Activated CD4-positive, alpha-beta T cell treated with anti-CD3 and anti-CD28 coated beads, Interleukin-2, Interleukin-6, amounts not matched to agents 100 ng/mL and 50 ng/mL, durations not matched to agents 16 hours and 8 hours (primary cell): ENCODE measurements around the gene DUSP5.

Experiments
- DNase-seq: peaks from one replicate; pipeline ENCODE4 v3.0.0-alpha.2; 2020

DUSP5 gene

GRCh38 chr10:110502072-110502845 is 4.6 kb downstream of the DUSP5 start:
- DNase-seq = peak; percentile 51

- DNase-seq = peak; percentile 73
Measured at GRCh38 chr10:110502851-110503301, 5.2 kb downstream of the DUSP5 start.

- no peak for DNase-seq
Measured at GRCh38 chr10:110503528-110504110, 5.9 kb downstream of the DUSP5 start.

- DNase-seq = peak; percentile 91
Measured at GRCh38 chr10:110504111-110504735, 6.5 kb downstream of the DUSP5 start.

- no peak for DNase-seq
Measured at GRCh38 chr10:110505130-110505770, 7.5 kb downstream of the DUSP5 start.

GRCh38 chr10:110506448-110506847 is 8.7 kb downstream of the DUSP5 start:
- no peak for DNase-seq

GRCh38 chr10:110507346-110507745 is 9.6 kb downstream of the DUSP5 start:
- DNase-seq = no peak

- DNase-seq = no peak
Measured at GRCh38 chr10:110508159-110508788, 10.6 kb downstream of the DUSP5 start.

- no peak for DNase-seq
Measured at GRCh38 chr10:110508806-110509544, 11.3 kb downstream of the DUSP5 start.

- no peak for DNase-seq
Measured at GRCh38 chr10:110509560-110509959, 11.9 kb downstream of the DUSP5 start.

GRCh38 chr10:110510086-110510485 is 12.4 kb downstream of the DUSP5 start:
- no peak for DNase-seq

GRCh38 chr10:110510730-110511129 is 13.0 kb downstream of the DUSP5 start:
- DNase-seq = no peak

- no peak for DNase-seq
Measured at GRCh38 chr10:110511734-110512449, 14.2 kb downstream of the DUSP5 start.

- peak; percentile 63 for DNase-seq
Measured at GRCh38 chr10:110512461-110513187, 14.9 kb downstream of the DUSP5 start.

- DNase-seq = no peak
Measured at GRCh38 chr10:110513949-110514348, 16.2 kb downstream of the DUSP5 start.

GRCh38 chr10:110514848-110515247 is 17.1 kb downstream of the DUSP5 start:
- DNase-seq = no peak

- DNase-seq = no peak
Measured at GRCh38 chr10:110516815-110517492, 19.2 kb downstream of the DUSP5 start.

- DNase-seq = peak; percentile 60
Measured at GRCh38 chr10:110522365-110522988, 24.8 kb downstream of the DUSP5 start.

GRCh38 chr10:110523736-110524135 is 26.0 kb downstream of the DUSP5 start:
- no peak for DNase-seq
